BLaER1 (cell line): ENCODE data around the gene AGBL1.

Experiments
- H3K27ac ChIP-seq: shearing (Covaris generic); formaldehyde crosslinking; 2 replicates; pipeline ENCODE4 v1.8.1; 2022
- H3K27me3 ChIP-seq: shearing (Covaris generic); formaldehyde crosslinking; 2 replicates; pipeline ENCODE4 v1.8.1; 2022
- H3K36me3 ChIP-seq: shearing (Covaris generic); formaldehyde crosslinking; 2 replicates; pipeline ENCODE4 v1.8.1; 2022
- H3K4me1 ChIP-seq: shearing (Covaris generic); formaldehyde crosslinking; 2 replicates; pipeline ENCODE4 v1.8.1; 2022
- H3K4me2 ChIP-seq: shearing (Covaris generic); formaldehyde crosslinking; 2 replicates; pipeline ENCODE4 v1.8.1; 2022
- H3K4me3 ChIP-seq: shearing (Covaris generic); formaldehyde crosslinking; 2 replicates; pipeline ENCODE4 v1.8.1; 2022
- H3K9ac ChIP-seq: shearing (Covaris generic); formaldehyde crosslinking; 2 replicates; pipeline ENCODE4 v1.8.1; 2022
- H3K9me3 ChIP-seq: shearing (Covaris generic); formaldehyde crosslinking; 2 replicates; pipeline ENCODE4 v1.8.1; 2022
- H4K20me1 ChIP-seq: shearing (Covaris generic); formaldehyde crosslinking; 2 replicates; pipeline ENCODE4 v1.8.1; 2022
- Cebpa-rat ChIP-seq: shearing (Covaris generic); IDR thresholded peaks from 2 replicates; pipeline ENCODE4 v1.8.1; 2022

The AGBL1 gene

GRCh38 chr15:86776145-86776544, 696.5 kb downstream of the AGBL1 start:
- Histone ChIP-seq H3K9me3 (no peaks in the 10 kb centered on the region), H3K36me3 (no peaks in the 10 kb centered on the region), H3K4me3 (no peak overlapping the region), H4K20me1 (no peaks in the 10 kb centered on the region), H3K4me1 (no peaks in the 10 kb centered on the region), H3K27ac (no peak overlapping the region), H3K27me3 (no peaks in the 10 kb centered on the region), H3K4me2 (no peak overlapping the region), H3K9ac (no peak overlapping the region)
- no peak for TF ChIP-seq Cebpa-rat

- Histone ChIP-seq H3K4me3 (no peak overlapping the region), H4K20me1 (no peaks in the 10 kb centered on the region), H3K27me3 (no peaks in the 10 kb centered on the region), H3K4me1 (peaks cover 9% of the 10 kb centered on the region), H3K9me3 (no peaks in the 10 kb centered on the region), H3K36me3 (no peaks in the 10 kb centered on the region), H3K27ac (no peak overlapping the region), H3K4me2 (no peak overlapping the region), H3K9ac (no peak overlapping the region)
- TF ChIP-seq Cebpa-rat, result no peak
Observed at GRCh38 chr15:86796521-86796920, 716.9 kb downstream of the AGBL1 start.

GRCh38 chr15:86797135-86797534, 717.5 kb downstream of the AGBL1 start:
- no peaks in the 10 kb centered on the region for H3K27me3 ChIP-seq
- TF ChIP-seq Cebpa-rat, result no peak
- peak overlapping the region; percentile 43 for H3K4me2 ChIP-seq
- no peak overlapping the region for H3K27ac ChIP-seq
- H3K4me1 ChIP-seq, result peaks cover 9% of the 10 kb centered on the region
- H3K4me3 ChIP-seq, result no peak overlapping the region
- no peak overlapping the region for H3K9ac ChIP-seq
- H3K36me3 ChIP-seq, result no peaks in the 10 kb centered on the region
- no peaks in the 10 kb centered on the region for H3K9me3 ChIP-seq
- no peaks in the 10 kb centered on the region for H4K20me1 ChIP-seq

GRCh38 chr15:86799226-86799625, 719.6 kb downstream of the AGBL1 start:
- Histone ChIP-seq H4K20me1 (no peaks in the 10 kb centered on the region), H3K9ac (no peak overlapping the region), H3K27me3 (no peaks in the 10 kb centered on the region), H3K4me1 (peaks cover 9% of the 10 kb centered on the region), H3K4me2 (no peak overlapping the region), H3K27ac (no peak overlapping the region), H3K4me3 (no peak overlapping the region), H3K36me3 (no peaks in the 10 kb centered on the region), H3K9me3 (no peaks in the 10 kb centered on the region)
- TF ChIP-seq Cebpa-rat, result no peak

GRCh38 chr15:86802244-86802643, 722.6 kb downstream of the AGBL1 start:
- TF ChIP-seq Cebpa-rat, result no peak
- no peaks in the 10 kb centered on the region for H4K20me1 ChIP-seq

GRCh38 chr15:86804406-86804805, 724.7 kb downstream of the AGBL1 start:
- no peaks in the 10 kb centered on the region for H3K4me1 ChIP-seq
- H3K36me3 ChIP-seq, result no peaks in the 10 kb centered on the region
- no peak overlapping the region for H3K4me3 ChIP-seq
- no peak overlapping the region for H3K4me2 ChIP-seq
- no peaks in the 10 kb centered on the region for H4K20me1 ChIP-seq
- H3K27me3 ChIP-seq, result no peaks in the 10 kb centered on the region
- no peak overlapping the region for H3K27ac ChIP-seq
- H3K9me3 ChIP-seq, result no peaks in the 10 kb centered on the region
- H3K9ac ChIP-seq, result no peak overlapping the region
- no peak for TF ChIP-seq Cebpa-rat

More at GRCh38 chr15:86802244-86802643, 722.6 kb downstream of the AGBL1 start:
- Histone ChIP-seq H3K4me3 (no peak overlapping the region), H3K4me1 (peaks cover 3% of the 10 kb centered on the region), H3K27ac (no peak overlapping the region), H3K36me3 (no peaks in the 10 kb centered on the region), H3K4me2 (no peak overlapping the region), H3K27me3 (no peaks in the 10 kb centered on the region), H3K9me3 (no peaks in the 10 kb centered on the region), H3K9ac (no peak overlapping the region)

GRCh38 chr15:86810329-86810728, 730.7 kb downstream of the AGBL1 start:
- Histone ChIP-seq H3K9ac (no peak overlapping the region), H3K36me3 (no peaks in the 10 kb centered on the region), H4K20me1 (no peaks in the 10 kb centered on the region), H3K4me2 (peak overlapping the region; percentile 14; the same call in 1 of the 2 replicates), H3K4me3 (no peak overlapping the region), H3K27me3 (no peaks in the 10 kb centered on the region), H3K9me3 (no peaks in the 10 kb centered on the region), H3K4me1 (peaks cover 7% of the 10 kb centered on the region), H3K27ac (no peak overlapping the region)
- TF ChIP-seq Cebpa-rat, result no peak

GRCh38 chr15:86813892-86814291, 734.2 kb downstream of the AGBL1 start:
- no peak overlapping the region for H3K27ac ChIP-seq
- TF ChIP-seq Cebpa-rat, result no peak

GRCh38 chr15:86829245-86829644, 749.6 kb downstream of the AGBL1 start:
- Histone ChIP-seq H3K4me2 (no peak overlapping the region), H3K36me3 (no peaks in the 10 kb centered on the region), H3K4me3 (no peak overlapping the region), H3K4me1 (peaks cover 11% of the 10 kb centered on the region), H3K27me3 (no peaks in the 10 kb centered on the region), H4K20me1 (no peaks in the 10 kb centered on the region), H3K9ac (no peak overlapping the region), H3K27ac (no peak overlapping the region), H3K9me3 (0 out of 2 replicates have a peak, but pooled peaks cover 6% of the 10 kb centered on the region)
- no peak for TF ChIP-seq Cebpa-rat

More at GRCh38 chr15:86813892-86814291, 734.2 kb downstream of the AGBL1 start:
- H3K4me3 ChIP-seq, result no peak overlapping the region
- no peaks in the 10 kb centered on the region for H4K20me1 ChIP-seq
- no peak overlapping the region for H3K4me2 ChIP-seq
- H3K4me1 ChIP-seq, result peaks cover 7% of the 10 kb centered on the region
- H3K36me3 ChIP-seq, result no peaks in the 10 kb centered on the region
- no peaks in the 10 kb centered on the region for H3K27me3 ChIP-seq
- H3K9ac ChIP-seq, result no peak overlapping the region
- H3K9me3 ChIP-seq, result no peaks in the 10 kb centered on the region

- TF ChIP-seq Cebpa-rat, result no peak
- H3K4me3 ChIP-seq, result no peak overlapping the region
Observed at GRCh38 chr15:86830304-86830703, 750.6 kb downstream of the AGBL1 start.

GRCh38 chr15:86833595-86833994, 753.9 kb downstream of the AGBL1 start:
- no peak for TF ChIP-seq Cebpa-rat
- peak overlapping the region; percentile 55 for H3K4me2 ChIP-seq
- H3K9ac ChIP-seq, result no peak overlapping the region
- no peak overlapping the region for H3K4me3 ChIP-seq
- H3K27me3 ChIP-seq, result no peaks in the 10 kb centered on the region
- H3K36me3 ChIP-seq, result no peaks in the 10 kb centered on the region
- H4K20me1 ChIP-seq, result no peaks in the 10 kb centered on the region
- no peak overlapping the region for H3K27ac ChIP-seq
- H3K4me1 ChIP-seq, result peaks cover 19% of the 10 kb centered on the region
- H3K9me3 ChIP-seq, result 0 out of 2 replicates have a peak, but pooled peaks cover 6% of the 10 kb centered on the region

More at GRCh38 chr15:86830304-86830703, 750.6 kb downstream of the AGBL1 start:
- H3K27ac ChIP-seq, result no peak overlapping the region
- no peaks in the 10 kb centered on the region for H3K27me3 ChIP-seq
- peaks cover 19% of the 10 kb centered on the region for H3K4me1 ChIP-seq
- 0 out of 2 replicates have a peak, but pooled peaks cover 6% of the 10 kb centered on the region for H3K9me3 ChIP-seq
- no peaks in the 10 kb centered on the region for H4K20me1 ChIP-seq
- H3K36me3 ChIP-seq, result no peaks in the 10 kb centered on the region
- H3K4me2 ChIP-seq, result no peak overlapping the region
- H3K9ac ChIP-seq, result no peak overlapping the region
